Keratinocyte (primary cell): ENCODE results near the gene PFKFB3.

Experiments
- EZH2 ChIP-seq: IDR thresholded peaks from one replicate; pipeline ENCODE4 v1.6.1; 2012; ENCODE audit warnings: inconsistent platforms, mild to moderate bottlenecking, low read length, moderate library complexity
- TF ChIP-seq, protein P1 (sequence below), 3 experiments: IDR thresholded peaks in 1 of 3; conservative IDR thresholded peaks in 1 of 3; optimal IDR thresholded peaks in 1 of 3; 2 replicates in 2 of 3; 3 replicates in 1 of 3; pipeline versions ENCODE3 to v1.5.1; 2011; ENCODE audit warnings: low read length in 3 of 3, mild to moderate bottlenecking in 3 of 3, moderate library complexity in 2 of 3, control low read depth in 1 of 3, inconsistent platforms in 1 of 3; ENCODE audit not compliant: insufficient read depth in 2 of 3; ENCODE audit errors: extremely low read depth in 1 of 3

DNA sequence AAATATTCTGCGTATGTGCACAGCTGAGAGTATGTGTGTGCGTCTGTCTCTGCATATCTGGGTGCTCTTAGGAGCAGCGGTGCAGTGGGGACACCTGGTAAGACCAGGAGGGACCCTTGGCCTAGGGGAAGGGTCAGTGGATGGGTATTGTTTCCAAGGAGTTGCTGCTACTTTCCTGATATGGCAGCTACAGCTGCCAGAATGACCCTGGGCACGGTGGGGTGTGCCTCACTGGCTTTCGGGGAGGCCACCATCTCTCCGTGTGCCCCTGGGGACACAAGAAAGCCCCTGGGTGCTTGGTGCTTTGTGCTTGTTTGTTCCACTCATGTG lies 8.6 kb downstream of the PFKFB3 start:
- TF ChIP-seq, protein P1, sequence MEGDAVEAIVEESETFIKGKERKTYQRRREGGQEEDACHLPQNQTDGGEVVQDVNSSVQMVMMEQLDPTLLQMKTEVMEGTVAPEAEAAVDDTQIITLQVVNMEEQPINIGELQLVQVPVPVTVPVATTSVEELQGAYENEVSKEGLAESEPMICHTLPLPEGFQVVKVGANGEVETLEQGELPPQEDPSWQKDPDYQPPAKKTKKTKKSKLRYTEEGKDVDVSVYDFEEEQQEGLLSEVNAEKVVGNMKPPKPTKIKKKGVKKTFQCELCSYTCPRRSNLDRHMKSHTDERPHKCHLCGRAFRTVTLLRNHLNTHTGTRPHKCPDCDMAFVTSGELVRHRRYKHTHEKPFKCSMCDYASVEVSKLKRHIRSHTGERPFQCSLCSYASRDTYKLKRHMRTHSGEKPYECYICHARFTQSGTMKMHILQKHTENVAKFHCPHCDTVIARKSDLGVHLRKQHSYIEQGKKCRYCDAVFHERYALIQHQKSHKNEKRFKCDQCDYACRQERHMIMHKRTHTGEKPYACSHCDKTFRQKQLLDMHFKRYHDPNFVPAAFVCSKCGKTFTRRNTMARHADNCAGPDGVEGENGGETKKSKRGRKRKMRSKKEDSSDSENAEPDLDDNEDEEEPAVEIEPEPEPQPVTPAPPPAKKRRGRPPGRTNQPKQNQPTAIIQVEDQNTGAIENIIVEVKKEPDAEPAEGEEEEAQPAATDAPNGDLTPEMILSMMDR (optimal IDR thresholded peaks at IDR 0.05 in 1 of 3, IDR thresholded peaks at IDR 0.05 in 1 of 3, conservative IDR thresholded peaks at IDR 0.05 in 1 of 3; ENCODE audit: extremely low read depth in 1 of 3, insufficient read depth in 2 of 3, low read length in 3 of 3), result no peak
- no peak for TF ChIP-seq EZH2
